Natural killer cell (primary cell): Measurements from ENCODE around the gene ZCCHC13. TPM values are rescaled to one million over a fixed set of nuclear protein-coding genes. Genes with fewer than 3 reads are reported as not detected.

Experiments
- ATAC-seq, 3 donors: fragments of 150-1000 bp in 2 of 3; fragments of 200-7000 bp in 1 of 3; cut with Tn5 transposase; 1 replicate in 1 of 3; 2 replicates in 2 of 3; pipeline ENCODE4 v1.10.0; 2021; ENCODE audit warnings: mild to moderate bottlenecking in 2 of 3, moderate library complexity in 2 of 3
- DNase-seq, 2 donors: peaks; one replicate each; pipeline versions ENCODE4 v3.0.0 to v3.0.0-alpha.2; 2013 to 2021; ENCODE audit warnings: mixed read lengths in 1 of 2
- H3K27ac ChIP-seq: one replicate; pipeline ENCODE4 v1.5.1; 2013; ENCODE audit warnings: mild to moderate bottlenecking, low read length
- H3K27me3 ChIP-seq: one replicate; pipeline ENCODE4 v1.6.1; 2013; ENCODE audit warnings: low read length; ENCODE audit not compliant: control insufficient read depth, insufficient read depth
- H3K36me3 ChIP-seq: one replicate; pipeline ENCODE4 v1.6.1; 2013; ENCODE audit warnings: low read length; ENCODE audit not compliant: control insufficient read depth, insufficient read depth
- H3K4me1 ChIP-seq: one replicate; pipeline ENCODE4 v1.6.1; 2013; ENCODE audit warnings: low read length; ENCODE audit not compliant: control insufficient read depth, insufficient read depth
- H3K4me3 ChIP-seq: one replicate; pipeline ENCODE4 v1.5.1; 2013; ENCODE audit warnings: low read length
- H3K9me3 ChIP-seq: one replicate; pipeline ENCODE4 v1.6.1; 2013; ENCODE audit warnings: low read length; ENCODE audit not compliant: control insufficient read depth, insufficient read depth
- H3K27ac Mint-ChIP-seq, 2 donors: one replicate each; pipeline ENCODE4 v1.8.0; 2022; ENCODE audit warnings: mild to moderate bottlenecking in 2 of 2, mixed read lengths in 2 of 2, moderate library complexity in 1 of 2
- H3K27me3 Mint-ChIP-seq, 2 donors: one replicate each; pipeline ENCODE4 v1.8.0; 2022; ENCODE audit warnings: low read depth in 2 of 2, mixed read lengths in 2 of 2
- H3K36me3 Mint-ChIP-seq: one replicate; pipeline ENCODE4 v1.8.0; 2022; ENCODE audit warnings: mixed read lengths
- H3K4me1 Mint-ChIP-seq, 2 donors: one replicate each; pipeline ENCODE4 v1.8.0; 2022; ENCODE audit warnings: mixed read lengths in 2 of 2
- H3K4me3 Mint-ChIP-seq: one replicate; pipeline ENCODE4 v1.8.0; 2022; ENCODE audit warnings: mild to moderate bottlenecking, moderate library complexity, mixed read lengths
- H3K9me3 Mint-ChIP-seq, 2 donors: one replicate each; pipeline ENCODE4 v1.8.0; 2022; ENCODE audit warnings: mixed read lengths in 2 of 2
- CTCF ChIP-seq: fragments of 200-600 bp; IDR thresholded peaks from one replicate; pipeline ENCODE4 v1.8.0; 2022; ENCODE audit warnings: antibody characterized with exemption
- WGBS: methylation state at CpG from one replicate; pipeline ENCODE4 v1.1.7; 2013; ENCODE audit warnings: missing lambda C conversion rate; ENCODE audit not compliant: insufficient coverage; 5-methylcytosine and 5-hydroxymethylcytosine counted together
- intact Hi-C: fragments of 100-400 bp; cut with micrococcal nuclease; formaldehyde crosslinking; loops from one replicate; pipeline ENCODE4 v1.14.2; 2022
- total RNA-seq, 4 donors: library from RNA; stranded (reverse); fragments of 120-200 nt in 1 of 4; gene quantifications; one replicate each; pipeline versions ENCODE4 v1.2.3 to v1.2.4, GENCODE V29; 2013 to 2022

ZCCHC13 gene
- total RNA-seq, 3 donors from 2014 or later (not counting 1 experiment from before 2014, with no cell fraction given) = not detected

- peaks cover 6 to 24% of the 10 kb centered on the region in 2 donors for H3K4me1 Mint-ChIP-seq
- H3K36me3 Mint-ChIP-seq = no peaks in the 10 kb centered on the region
- H3K36me3 ChIP-seq = peaks cover 13% of the 10 kb centered on the region
- DNase-seq (no peak), ATAC-seq (no peak)
- H3K4me3 Mint-ChIP-seq = no peak overlapping the region
- H3K27ac Mint-ChIP-seq = peak overlapping the region in 1 of 2 donors; percentile 45
- no peaks in the 10 kb centered on the region for H3K9me3 ChIP-seq
- H3K9me3 Mint-ChIP-seq = no peaks in the 10 kb centered on the region
- H3K4me3 ChIP-seq = no peak overlapping the region
- no peak for TF ChIP-seq CTCF
- H3K27me3 Mint-ChIP-seq = no peaks in the 10 kb centered on the region
- intact Hi-C loops = no loop called here
- no peaks in the 10 kb centered on the region for H3K4me1 ChIP-seq
- H3K27ac ChIP-seq = no peak overlapping the region
- 100% methylated on average over 1 of the region's 3 CpGs for WGBS
- no peaks in the 10 kb centered on the region for H3K27me3 ChIP-seq
Measured at GRCh38 chrX:74270393-74270792, 33.6 kb upstream of the ZCCHC13 start.

DNA sequence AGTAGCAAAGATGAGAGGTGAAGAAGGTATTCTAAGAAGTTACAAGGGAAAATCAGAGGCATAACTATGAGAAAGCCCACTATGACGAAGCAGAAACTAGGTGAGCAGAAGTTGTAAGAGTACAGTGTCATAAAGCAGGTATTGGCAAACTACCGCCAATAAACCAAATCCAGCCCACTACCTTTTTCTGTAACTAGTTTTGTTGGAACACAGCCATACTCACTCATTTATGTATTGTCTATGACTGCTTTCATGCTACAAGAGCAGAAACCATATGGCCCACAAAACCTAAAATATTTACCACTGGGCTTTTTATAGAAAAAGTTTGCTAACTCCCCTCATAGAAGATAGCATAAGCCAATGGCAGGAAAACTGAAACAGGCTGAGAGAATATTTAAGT lies 31.8 kb upstream of the ZCCHC13 start:
- H3K4me3 ChIP-seq = no peak overlapping the region
- WGBS = no CpG with 5 or more reads among the region's 2 CpGs
- Mint-ChIP-seq H3K9me3 (no peaks in the 10 kb centered on the region), H3K36me3 (peaks cover 6% of the 10 kb centered on the region), H3K27ac (no peak overlapping the region), H3K27me3 (peaks cover 0 to 8% of the 10 kb centered on the region in 2 donors), H3K4me1 (peaks cover 6 to 24% of the 10 kb centered on the region in 2 donors), H3K4me3 (no peak overlapping the region)
- no peak for DNase-seq
- H3K4me1 ChIP-seq = no peaks in the 10 kb centered on the region
- no peak overlapping the region for H3K27ac ChIP-seq
- no peaks in the 10 kb centered on the region for H3K9me3 ChIP-seq
- H3K36me3 ChIP-seq = peaks cover 21% of the 10 kb centered on the region
- intact Hi-C loops = no loop called here
- no peak for ATAC-seq
- H3K27me3 ChIP-seq = no peaks in the 10 kb centered on the region
- TF ChIP-seq CTCF = no peak

GRCh38 chrX:74274516-74274915 lies 29.5 kb upstream of the ZCCHC13 start:
- 95% methylated on average over 3 of the region's 5 CpGs for WGBS
- Histone ChIP-seq H3K9me3 (no peaks in the 10 kb centered on the region), H3K4me3 (no peak overlapping the region), H3K27ac (no peak overlapping the region), H3K4me1 (no peaks in the 10 kb centered on the region), H3K36me3 (peaks cover 31% of the 10 kb centered on the region), H3K27me3 (no peaks in the 10 kb centered on the region)
- Mint-ChIP-seq H3K4me3 (no peak overlapping the region), H3K9me3 (no peaks in the 10 kb centered on the region), H3K27ac (no peak overlapping the region), H3K4me1 (peaks cover 6 to 19% of the 10 kb centered on the region in 2 donors), H3K36me3 (peaks cover 12% of the 10 kb centered on the region), H3K27me3 (peaks cover 0 to 8% of the 10 kb centered on the region in 2 donors)
- ATAC-seq (no peak), DNase-seq (no peak)
- intact Hi-C loops = no loop called here
- no peak for TF ChIP-seq CTCF

DNA sequence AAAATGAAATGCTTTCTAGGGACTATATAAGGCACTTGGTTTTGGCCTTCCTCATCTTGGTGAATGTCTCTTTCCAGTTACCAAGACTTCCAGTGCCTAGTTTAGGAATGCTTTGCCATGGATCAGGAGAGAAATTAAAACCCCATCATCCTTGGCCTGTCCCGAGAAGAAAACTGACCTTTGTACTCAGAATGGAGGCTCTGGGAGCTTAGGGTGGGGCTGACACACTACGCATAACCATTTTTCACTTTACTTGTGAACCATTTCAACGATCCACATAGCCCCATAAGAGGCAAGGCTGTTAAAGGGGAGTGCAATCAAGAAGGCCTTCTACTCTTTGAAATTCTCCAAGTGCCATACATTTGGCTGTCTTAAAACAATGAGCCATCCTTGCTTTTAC lies 26.7 kb upstream of the ZCCHC13 start:
- Mint-ChIP-seq H3K36me3 (peaks cover 12% of the 10 kb centered on the region), H3K4me3 (no peak overlapping the region), H3K27ac (no peak overlapping the region), H3K9me3 (no peaks in the 10 kb centered on the region), H3K27me3 (peaks cover 0 to 8% of the 10 kb centered on the region in 2 donors), H3K4me1 (peaks cover 0 to under 1% of the 10 kb centered on the region in 2 donors)
- H3K9me3 ChIP-seq = no peaks in the 10 kb centered on the region
- 93% methylated on average over 3 of the region's 3 CpGs for WGBS
- no peaks in the 10 kb centered on the region for H3K27me3 ChIP-seq
- no peak overlapping the region for H3K4me3 ChIP-seq
- ATAC-seq (no peak), DNase-seq (no peak)
- H3K36me3 ChIP-seq = peaks cover 46% of the 10 kb centered on the region
- no peak overlapping the region for H3K27ac ChIP-seq
- H3K4me1 ChIP-seq = no peaks in the 10 kb centered on the region
- no peak for TF ChIP-seq CTCF
- intact Hi-C loops = no loop called here
